GM21529 (cell line): ENCODE measurements around the gene GGA1.
A peak's percentile ranks its signal among the peaks of the same experiment; 100 is the strongest.

Experiments
- ATAC-seq: cut with Tn5 transposase; IDR thresholded peaks from one replicate; pipeline ENCODE4 v1.9.1; 2021; ENCODE audit not compliant: unreplicated experiment

GGA1 gene

DNA sequence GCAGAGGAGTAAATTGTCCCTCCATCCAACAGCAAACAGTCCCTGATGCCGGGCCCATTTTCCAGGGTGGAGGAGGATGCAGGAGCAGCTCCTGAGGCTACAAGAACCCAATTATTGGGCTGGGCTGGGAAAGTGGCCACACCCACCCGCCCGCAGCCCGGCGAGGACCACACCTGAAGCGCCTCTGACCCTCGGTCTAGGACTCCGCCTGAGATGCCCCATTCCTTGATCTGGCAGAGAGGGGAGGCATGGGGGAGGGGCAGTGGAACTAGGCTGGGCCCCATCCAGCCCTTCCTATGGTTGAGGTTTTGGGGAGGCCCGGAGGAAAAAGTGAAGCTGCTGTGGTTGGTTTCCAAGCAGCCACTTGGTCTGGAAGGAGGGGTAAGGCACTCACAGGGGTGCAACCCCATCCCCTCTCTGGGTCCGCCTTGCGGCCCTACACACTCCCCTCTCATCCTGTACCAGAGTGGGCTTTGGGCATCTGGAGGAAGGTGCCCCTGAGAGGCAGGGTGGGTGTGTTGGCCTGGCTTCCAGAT is 64.4 kb downstream of the GGA1 start:
- ATAC-seq = no peak

GRCh38 chr22:37674248-37674647 is 65.6 kb downstream of the GGA1 start:
- no peak for ATAC-seq

DNA sequence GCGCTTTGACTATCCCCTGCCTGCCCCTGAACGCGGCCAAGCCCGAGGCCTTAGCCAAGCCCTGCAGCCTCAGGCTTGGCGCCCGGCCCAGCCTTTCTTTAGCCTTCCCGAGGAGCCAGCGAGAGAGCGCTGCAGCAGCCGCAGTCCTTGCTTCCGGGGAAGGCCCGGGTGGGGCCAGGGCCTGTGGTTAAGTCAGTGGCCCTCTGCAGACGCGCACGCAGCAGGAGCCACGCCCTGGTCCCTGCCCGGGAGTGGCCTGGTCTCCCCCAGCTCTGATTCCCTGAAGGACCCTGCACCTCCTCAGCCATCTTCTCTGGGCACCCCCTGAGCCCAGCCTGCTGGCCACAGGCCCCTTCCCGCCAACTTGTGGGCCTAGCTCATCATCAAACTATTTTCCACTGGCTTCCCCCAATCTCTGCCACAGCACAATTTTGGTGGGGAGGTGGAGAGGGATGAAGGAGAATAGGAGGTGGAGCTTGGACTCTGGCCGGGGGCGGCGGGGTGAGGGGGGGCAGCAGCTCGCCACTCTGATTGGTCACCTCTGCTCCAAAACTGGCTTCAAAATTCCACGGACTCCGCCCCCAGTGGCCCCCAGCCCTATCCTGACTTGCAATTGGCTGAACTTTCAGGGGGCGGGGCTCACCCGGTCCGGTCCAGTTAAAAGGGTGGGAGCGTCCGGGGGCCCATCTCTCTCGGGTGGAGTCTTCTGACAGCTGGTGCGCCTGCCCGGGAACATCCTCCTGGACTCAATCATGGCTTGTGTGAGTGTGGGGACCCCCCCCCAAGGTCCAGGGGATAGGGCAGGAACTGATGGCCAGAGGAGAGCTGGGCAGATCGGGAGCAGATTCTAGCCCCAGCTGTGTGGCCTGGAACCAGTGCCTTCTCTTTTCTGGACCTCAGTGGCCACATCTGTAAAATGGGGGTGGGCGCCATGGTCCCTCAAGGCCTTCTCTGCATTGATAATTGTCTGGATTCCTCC is 66.6 kb downstream of the GGA1 start, which contains the start of gene LGALS1:
LGALS1 (plus strand) TSS at position 686 of the 979 bp plus-strand sequence; CDS start at position 753, 67 bp downstream.
- peak; percentile 57 for ATAC-seq

- ATAC-seq = peak; percentile 4
Observed at GRCh38 chr22:37675930-37676735, 67.5 kb downstream of the GGA1 start.

GRCh38 chr22:37676736-37677492 is 68.3 kb downstream of the GGA1 start:
- peak; percentile 40 for ATAC-seq

DNA sequence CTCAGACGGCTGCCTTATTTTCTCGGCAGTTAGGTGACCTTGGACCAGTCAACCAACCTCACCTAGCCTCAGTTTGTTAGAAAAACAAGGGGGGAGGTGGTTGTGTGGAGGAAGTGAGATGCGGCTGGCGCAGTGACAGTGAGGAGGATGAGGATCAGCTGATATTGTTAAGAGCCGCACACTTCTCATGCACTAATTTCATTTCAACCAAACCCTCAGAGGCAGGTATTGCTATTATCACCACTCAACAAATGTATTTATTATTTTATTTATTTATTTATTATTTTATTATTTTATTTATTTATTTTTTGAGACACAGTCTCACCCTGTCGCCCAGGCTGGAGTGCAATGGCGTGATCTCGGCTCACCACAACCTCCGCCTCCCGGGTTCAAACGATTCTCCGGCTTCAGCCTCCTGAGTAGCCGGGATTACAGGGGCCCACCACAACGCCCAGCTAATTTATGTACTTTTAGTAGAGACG is 68.9 kb downstream of the GGA1 start:
- ATAC-seq = peak; percentile 2

- no peak for ATAC-seq
Observed at GRCh38 chr22:37678372-37678771, 69.7 kb downstream of the GGA1 start.

DNA sequence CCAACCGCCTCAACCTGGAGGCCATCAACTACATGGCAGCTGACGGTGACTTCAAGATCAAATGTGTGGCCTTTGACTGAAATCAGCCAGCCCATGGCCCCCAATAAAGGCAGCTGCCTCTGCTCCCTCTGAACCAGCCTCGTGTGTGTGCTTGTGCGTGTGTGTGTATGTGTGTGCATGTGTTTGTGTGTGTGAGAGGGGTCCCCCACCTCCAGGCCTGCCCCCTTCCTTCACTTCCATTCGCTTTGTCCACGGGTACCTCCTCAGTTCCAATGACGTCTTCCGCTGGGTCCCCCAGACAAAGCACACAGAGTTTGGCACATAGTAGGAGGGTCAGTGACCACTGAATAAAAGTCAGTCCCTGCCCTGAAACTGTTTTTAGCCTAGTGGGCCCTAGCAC is 71.0 kb downstream of the GGA1 start:
- ATAC-seq = no peak

GRCh38 chr22:37680191-37680851 is 71.7 kb downstream of the GGA1 start:
- ATAC-seq = no peak

DNA sequence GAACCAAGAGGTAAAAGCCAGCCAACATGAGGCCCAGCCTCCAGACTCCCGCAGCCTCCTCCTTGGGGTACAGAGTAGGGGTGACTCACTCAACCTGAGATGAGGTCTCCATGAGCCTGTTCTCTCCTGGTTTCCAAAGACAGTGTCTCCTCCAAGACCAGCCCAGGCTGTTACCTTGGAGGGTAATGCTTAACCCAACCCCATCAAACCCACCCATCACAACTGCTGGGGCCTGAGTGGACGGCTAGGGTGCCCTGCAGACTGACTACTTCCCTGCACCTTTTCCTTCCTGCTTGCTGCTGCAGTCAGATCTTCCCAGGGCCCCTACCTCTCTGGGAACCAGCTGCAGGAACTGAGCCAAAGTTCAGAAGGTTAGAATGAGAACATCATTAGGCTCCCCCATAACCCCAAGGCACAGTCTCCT is 72.4 kb downstream of the GGA1 start:
- no peak for ATAC-seq

- no peak for ATAC-seq
Observed at GRCh38 chr22:37681556-37682049, 73.0 kb downstream of the GGA1 start.
